ENCODE measurements around the gene TMEM91.

DNA sequence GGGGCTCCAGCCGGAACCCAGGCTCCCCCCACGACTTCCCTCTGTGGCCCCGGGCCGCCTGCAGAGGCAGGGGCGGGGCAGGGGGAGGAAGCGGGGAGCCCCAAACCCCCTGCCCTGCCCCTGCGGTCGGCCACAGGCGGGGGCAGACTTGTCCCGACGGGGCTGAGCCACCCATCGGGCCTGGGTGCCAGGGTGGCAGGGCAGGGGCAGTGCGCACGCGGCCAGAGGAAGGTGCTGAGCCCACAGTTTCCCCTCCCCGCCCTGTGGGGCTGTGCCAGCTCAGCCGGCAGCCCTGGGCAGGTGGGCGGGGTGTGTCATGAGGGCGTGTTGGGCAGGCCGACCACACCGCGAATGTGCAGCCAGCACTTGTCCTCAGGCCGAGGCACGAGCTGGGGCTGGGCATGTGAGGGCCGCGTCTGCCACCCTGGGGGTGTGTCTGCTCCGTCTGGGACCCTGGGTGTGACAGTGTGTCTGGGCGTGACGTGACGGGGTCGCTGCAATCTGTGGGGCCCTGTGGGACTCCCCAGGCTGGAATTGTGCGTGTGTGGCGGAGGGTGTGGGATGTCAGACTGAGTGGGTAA lies 48.7 kb upstream of the TMEM91 start:
- TF ChIP-seq ZNF114 (CRISPR knock-in tag; IDR thresholded peaks at IDR 0.05) = no peak
- TF ChIP-seq JUNB (IDR thresholded peaks at IDR 0.05; ENCODE audit: unreplicated experiment) = no peak
- no peak; the same call in 1 of the 2 replicates for TF ChIP-seq POLR2AphosphoS5 (IDR thresholded peaks at IDR 0.05; ENCODE audit: low read depth)
- TF ChIP-seq, protein P1, sequence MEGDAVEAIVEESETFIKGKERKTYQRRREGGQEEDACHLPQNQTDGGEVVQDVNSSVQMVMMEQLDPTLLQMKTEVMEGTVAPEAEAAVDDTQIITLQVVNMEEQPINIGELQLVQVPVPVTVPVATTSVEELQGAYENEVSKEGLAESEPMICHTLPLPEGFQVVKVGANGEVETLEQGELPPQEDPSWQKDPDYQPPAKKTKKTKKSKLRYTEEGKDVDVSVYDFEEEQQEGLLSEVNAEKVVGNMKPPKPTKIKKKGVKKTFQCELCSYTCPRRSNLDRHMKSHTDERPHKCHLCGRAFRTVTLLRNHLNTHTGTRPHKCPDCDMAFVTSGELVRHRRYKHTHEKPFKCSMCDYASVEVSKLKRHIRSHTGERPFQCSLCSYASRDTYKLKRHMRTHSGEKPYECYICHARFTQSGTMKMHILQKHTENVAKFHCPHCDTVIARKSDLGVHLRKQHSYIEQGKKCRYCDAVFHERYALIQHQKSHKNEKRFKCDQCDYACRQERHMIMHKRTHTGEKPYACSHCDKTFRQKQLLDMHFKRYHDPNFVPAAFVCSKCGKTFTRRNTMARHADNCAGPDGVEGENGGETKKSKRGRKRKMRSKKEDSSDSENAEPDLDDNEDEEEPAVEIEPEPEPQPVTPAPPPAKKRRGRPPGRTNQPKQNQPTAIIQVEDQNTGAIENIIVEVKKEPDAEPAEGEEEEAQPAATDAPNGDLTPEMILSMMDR (conservative IDR thresholded peaks at IDR 0.05; ENCODE audit: low read depth in 2 of 2) = no peak

All from GM23338 (cell line).